CD1c-positive myeloid dendritic cell (primary cell): ENCODE data around the gene TMEM203.
A peak's percentile ranks its signal among the peaks of the same experiment; 100 is the strongest.

ENCODE experiments used
- DNase-seq: peaks from one replicate; pipeline ENCODE4 v3.0.0-alpha.2; 2016; ENCODE audit errors: extremely low spot score

TMEM203 gene

DNA sequence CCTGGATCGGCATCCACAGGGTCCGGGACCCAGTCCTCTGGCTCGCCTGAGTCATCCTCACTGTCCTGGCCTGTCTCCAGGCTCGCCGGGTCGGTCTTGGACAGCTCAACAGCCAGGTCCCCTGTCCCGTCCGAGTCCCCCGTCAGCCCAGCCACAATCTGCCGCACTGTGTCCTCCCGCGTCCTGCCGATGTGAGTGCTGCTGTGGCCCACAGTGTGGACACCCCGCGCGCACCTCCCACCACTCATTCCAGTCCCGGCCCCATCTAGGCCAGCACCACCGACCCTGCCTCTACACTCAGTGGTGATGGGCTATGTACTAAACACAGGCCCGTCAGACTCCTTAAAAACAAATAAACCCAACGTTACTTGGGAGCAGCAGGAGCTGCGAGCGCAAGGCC is 23.8 kb downstream of the TMEM203 start:
- no peak for DNase-seq

DNA sequence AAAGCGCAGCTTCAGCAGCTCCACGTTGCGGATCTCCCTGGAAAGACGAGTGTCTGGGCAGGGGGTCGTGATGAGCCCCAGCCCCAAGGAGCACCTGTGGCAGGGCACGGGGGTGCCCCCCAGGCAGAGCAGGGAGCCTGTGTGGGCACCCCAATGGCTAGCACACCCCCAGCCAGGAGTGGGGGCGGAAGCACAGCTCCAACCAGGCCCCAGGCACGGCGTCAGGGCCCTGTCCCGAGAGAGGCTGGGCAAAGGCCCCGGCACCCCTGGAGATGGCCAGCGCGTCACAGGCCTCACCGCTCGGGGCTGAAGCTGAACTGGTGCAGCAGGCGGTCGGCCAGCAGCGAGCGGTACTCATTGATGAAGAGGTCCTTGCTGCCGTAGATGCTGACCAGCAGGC is 25.0 kb downstream of the TMEM203 start:
- DNase-seq: no peak

DNA sequence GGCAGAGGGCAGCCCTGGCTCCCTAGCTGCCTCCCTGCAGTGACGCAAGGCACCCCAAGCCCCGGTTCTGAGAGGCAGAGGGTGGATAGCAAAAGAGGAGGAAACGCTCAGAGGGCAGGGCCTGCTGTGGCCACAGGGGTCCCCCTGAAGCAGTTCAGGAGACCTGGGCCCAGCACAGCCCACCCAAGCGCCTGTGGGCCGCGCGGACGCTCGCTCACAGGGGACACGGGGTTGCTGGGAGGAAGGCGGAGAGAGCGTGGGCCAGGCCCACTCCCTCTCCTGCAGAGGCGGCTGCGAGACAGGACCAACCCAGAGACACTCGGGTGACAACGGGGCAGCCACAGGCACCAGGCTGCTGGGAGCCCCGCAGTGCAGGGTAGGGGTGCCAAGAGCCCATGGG is 25.7 kb downstream of the TMEM203 start:
- DNase-seq: no peak

DNA sequence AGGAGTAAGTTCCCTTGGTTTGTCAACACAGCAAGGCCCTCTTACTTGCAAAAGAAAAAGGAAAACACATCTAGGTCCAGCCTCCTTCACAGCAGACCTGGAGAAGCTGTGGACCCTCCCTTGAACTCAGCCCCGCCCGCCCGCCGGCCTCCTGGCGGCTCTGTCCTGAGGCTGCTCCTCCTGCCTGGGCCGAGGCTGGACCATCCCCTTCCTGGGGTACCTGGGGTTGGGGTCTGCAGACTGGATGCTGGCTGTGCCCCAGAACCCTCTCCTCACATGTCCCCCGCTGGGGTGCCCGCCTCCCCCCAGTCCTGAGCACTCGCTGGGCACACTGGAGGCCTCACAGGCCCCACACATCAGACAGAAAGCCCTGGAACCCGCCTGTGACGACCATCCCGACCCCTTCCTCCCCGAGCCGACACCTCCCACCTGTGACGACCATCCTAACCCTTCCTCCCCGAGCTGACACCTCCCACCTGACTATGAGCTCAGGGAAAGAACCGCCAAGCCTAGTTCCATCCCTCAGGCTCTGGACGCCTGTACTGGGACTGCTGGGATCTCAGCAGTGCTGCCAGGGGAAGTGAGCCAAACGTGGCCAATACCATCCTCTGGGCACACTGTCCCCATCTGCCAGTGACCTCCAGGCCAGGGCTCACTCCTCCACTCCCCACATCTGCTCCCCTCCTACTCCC is 26.4 kb downstream of the TMEM203 start:
- no peak for DNase-seq

DNA sequence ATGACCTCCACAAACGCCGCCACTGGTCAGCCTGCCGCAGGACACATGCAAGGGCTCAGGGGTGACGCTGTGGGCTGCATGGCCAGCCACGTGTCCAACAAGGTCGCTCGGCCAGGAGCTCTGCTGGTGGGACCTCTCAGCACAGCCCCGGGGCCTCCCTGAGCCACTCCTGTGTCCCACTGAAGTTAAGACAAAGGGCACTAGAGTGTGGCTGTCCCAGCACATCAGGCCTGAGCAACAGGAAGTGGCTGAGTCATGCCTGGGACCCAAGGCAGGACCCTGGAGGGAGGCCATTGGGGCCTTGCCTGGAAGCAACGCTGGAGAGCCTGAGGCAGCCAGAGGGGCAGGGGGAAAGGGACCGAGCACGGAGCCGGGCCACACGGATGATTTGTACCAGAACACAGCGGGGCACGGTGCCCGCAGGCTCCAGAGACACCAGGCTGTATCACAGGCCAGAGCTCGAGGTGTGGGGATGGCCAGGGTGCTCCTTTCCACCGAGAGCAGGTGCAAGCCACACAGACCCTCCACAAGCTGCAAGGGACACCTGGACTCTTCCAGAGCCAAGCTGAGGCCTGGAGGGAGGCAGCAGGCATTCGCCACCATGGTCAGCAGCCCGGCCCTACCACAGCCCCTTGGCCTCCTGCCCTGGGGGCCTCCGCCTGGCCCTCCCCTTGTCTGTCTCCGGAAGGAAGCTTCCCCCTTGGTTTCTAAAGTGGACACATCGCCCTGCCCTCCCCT is 27.1 kb downstream of the TMEM203 start:
- no peak for DNase-seq

DNA sequence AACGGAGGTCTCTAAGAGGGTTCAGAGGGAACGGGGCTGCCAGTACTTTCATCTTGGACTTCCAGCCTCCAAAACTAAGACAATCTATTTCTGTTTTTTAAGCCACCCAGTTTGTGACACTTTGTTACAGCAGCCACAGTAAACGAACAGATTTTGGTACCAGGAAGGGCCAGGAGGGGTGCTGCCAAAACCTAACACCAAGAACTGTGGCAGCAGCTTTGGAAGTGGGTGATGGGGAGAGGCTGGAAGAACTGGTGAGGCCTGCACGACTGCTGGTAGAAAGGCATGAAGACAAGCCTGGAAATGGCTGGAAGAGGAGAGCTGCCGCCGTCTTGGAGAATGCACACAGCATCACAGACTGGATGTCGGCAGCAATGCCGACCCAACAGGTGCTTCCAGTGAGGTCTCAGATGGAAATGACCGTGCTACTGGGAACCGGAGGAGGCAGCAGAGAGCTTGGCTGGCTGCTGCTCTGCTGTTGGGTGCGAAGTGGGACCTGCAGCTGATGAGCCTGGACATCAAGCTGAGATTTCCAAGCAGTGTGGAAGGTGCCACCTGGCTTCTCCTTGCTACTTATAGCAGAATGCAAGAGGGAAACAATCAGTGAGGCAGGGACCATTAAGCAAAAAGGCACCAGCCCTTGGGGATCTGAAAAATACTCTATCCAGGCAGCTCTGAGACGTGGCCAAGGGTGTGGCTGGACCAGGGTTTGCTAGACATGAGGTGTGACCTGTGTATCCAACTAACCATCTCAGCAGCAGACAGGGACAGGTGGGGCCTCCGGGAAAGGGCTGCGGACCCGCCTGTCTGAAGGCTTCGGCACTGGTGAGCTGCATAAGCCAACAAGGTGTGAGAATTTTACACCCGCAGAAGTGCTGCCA is 28.9 kb downstream of the TMEM203 start:
- peak; percentile 15 for DNase-seq

DNA sequence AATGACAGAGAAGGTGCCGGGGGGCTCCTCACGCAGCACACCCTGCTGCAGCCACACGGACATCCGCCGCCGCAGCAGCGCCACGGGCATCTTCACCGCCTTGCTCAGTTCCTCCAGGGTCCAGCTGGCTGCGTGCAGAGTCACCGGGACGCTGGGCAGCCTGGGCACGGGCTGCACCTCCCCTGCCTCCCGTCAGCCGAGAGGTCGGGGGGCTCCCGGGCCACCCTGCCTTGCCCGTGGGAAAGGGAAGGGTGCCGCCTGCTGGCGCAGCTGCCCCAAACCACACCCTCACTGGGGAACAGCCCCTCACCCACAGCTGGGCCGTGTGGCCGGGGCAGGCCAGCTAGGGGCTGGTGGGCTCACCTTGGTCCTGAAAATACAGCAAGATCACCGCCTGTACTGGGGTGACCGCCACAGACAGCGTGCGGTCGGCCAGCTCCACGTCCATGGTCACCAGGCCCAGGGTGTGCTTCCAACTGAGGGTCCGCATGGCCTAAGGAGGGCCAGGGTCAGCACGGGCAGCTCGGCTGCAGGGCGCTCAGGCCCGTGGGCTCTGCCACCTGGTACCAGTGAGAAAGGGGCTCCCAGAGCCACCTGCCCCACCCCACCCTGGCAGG is 30.0 kb downstream of the TMEM203 start:
- no peak for DNase-seq

DNA sequence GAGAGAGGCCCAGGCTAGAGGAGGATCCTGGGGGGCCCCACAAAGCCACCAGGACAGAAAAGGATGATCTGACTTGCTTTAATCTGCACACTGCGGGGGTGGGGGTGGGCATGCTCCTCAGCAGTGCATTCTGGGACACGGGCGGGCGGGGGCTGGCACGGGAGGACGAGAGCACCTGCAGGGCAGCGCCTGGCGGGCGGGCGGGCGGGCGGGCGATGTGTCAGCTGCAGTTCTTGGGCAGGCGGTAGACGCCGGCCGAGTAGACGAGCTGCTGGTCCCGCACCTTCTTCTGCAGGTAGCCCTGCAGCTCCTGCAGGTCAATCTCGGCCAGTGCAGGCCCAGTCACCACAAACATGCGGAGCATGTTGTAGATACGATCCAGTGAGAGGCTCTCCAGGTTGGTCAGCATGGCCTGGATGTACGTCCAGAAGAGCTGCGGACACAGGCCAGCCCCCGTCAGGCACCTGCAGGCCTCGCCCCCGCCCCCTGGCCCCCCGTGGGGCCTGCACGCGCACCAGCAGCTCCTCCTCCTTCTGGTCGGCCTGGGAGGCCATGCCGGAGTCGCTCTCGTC is 30.6 kb downstream of the TMEM203 start:
- no peak for DNase-seq

DNA sequence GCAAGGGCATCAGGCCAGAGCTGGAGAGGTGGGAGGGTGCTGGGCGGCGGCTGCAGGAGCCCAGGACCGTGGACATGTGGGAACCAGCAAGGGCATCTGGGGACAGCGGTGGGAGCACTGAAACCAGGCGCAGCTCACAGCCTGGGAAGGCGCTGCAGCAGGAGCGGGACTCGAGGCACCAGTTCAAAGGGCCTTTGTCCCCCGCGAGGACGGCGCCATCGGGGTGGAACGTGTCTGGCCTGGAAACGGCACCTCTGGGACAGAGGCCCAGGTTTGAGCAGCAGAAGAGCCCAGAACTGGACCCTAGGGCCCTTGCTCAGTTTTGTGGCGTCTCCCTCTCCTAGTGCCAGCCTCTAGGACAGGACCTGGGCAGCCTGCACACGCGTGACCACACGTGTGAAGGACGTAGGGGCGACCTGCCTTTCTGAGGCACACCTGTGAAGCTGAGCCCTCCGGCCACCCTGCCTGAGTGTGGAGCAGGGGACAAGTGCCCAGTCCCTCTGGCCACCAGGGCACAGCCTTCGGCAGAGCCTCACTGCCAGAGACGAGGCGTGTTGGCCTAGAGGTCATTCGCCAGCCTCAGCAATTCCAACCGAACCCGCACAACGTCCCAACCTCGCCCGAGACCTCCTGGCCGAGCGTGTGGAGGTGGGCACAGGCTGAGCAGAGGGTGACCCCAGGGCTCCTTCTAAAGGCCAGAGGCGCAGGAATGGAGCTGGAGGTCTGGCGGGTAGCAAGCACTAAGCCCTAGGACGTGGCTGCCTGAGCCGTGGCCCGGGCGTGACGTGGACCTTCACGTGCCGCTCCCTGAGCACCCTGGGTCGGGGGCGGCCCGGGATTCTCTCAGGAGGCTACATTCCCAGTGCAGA is 31.4 kb downstream of the TMEM203 start:
- no peak for DNase-seq

DNA sequence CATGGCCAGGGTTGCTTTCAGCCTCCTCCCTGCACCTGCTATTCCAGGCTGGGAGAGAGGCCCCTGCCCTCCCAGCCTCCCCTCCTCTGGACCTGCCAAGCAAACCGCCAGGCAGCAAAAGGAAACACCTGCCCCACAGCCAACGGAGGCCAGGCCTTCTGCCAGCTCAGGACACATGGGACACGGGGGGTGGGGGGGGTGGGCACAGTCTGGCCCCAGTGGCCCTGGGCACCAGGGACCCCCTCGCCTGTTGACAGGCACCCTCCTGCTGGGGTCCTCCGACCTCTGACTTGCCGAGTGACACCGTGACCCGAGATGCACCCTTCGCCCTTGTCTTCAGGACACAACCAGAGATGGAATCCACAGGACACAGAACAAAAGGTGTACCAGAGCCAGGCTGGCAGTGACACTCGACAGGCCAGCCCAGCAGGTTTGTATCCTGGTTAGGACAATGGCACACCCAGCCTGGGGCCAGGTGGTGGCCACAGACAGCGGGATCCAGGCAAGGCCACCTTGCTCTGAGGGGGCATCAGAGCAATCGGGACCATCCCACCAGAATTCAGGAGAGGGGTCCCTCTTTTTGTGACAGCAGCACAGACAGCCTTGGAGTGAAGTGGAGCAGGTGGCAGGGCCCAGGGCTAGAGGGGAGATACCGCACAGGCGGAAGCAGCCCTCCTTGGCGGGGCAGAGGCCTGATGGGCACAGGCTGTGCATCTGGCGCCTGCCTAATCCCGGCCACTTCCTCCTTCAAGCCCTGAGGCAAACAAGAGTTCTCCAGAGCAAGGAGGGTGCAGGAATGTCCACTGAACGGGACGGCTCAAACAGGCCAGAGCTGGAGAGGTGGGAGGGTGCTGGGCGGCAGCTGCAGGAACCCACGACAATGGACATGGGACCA is 32.3 kb downstream of the TMEM203 start:
- DNase-seq: no peak

DNA sequence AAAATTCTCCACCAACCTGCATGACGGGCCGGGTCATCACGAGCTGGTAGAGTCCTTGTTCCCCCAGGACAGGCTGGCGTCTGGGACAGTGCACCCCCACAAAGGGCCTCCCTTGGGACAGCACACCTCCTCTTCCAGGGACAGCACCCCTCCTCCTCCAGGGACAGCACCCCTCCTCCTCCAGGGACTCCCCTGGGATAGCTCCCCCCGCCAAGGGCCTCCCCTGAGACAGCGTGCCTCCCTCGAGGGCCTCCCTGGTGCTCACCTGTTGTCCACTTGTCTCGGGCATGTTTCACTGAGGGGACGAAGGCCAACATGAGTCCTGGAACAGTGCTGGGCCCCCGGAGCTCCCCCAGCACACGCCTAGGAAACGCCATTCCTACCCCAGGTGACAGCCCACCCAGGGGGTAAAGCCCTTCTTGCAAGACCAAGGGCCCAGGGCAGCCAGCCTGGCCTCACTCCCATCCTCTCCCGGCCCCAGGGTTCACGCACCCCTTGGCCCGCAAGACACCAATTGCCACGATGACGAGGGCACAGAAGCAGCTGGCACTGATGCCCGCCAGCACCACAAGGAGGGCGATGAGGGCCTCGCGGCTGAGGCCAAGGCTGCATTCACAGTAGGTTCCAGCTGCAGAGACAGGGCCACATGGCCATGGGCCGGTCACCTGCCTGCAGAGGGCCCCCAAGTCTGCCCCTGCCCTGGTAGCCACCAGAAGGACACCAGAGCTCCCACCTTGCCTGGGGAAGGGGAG is 34.1 kb downstream of the TMEM203 start:
- DNase-seq: no peak

DNA sequence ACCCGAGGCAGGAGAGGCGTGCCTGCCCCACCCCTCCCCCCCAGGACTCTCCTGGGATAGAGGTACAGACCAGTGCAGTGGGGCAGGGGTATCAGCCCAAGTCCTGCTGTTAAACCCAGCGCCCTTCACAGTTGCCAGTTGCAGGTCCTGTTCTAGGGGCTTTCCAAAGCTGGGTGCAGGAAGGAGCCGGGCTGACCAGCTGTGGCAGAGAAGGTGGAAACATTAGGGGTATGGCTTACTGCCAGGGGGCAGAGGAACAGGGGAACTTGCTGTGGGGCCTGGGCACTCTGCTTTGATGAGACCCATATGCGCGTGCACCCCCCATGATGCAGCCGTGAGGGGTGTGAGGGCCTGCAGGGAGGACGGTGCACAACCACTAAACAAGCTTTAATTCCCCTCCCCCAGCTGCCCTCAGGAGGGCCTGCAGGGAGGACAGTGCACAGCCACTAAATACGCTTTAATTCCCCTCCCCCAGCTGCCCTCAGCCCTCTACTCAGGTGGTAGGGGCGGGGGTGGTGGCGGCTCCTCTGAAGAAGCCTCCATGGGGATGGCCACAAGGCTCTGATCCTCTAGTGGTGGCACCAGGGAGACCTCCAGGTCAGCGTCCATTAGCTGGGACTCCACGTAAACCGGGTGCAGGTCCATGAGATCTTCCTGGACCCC is 34.8 kb downstream of the TMEM203 start:
- DNase-seq: no peak

DNA sequence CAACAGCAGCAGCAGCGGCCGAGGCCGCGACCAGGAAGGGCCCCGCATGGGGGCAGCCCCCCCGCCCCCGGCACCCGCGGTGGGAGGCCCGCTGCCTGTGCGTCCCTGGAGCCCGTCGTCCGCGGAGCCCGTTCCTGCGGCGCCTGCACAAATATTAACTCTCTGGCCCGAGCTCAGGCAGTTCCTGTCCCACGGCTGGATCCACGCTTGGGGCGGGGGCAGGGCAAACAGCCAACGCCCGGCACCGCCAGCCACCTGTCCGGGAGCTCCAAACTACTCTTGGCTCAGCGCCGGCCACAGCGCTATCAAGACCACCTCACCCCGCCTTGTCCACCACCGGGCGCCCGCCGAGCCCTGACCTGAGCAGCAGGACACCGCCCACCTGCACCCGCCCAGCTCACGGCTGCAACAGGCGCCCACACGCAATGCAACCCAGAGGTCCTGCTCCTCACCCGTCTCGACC is 35.5 kb downstream of the TMEM203 start, which contains the start of gene LRRC26:
Gene LRRC26, minus strand, starts transcription at position 156 of the 463 bp plus-strand sequence. Its CDS starts 108 bp downstream, at position 48.
- no peak for DNase-seq

DNA sequence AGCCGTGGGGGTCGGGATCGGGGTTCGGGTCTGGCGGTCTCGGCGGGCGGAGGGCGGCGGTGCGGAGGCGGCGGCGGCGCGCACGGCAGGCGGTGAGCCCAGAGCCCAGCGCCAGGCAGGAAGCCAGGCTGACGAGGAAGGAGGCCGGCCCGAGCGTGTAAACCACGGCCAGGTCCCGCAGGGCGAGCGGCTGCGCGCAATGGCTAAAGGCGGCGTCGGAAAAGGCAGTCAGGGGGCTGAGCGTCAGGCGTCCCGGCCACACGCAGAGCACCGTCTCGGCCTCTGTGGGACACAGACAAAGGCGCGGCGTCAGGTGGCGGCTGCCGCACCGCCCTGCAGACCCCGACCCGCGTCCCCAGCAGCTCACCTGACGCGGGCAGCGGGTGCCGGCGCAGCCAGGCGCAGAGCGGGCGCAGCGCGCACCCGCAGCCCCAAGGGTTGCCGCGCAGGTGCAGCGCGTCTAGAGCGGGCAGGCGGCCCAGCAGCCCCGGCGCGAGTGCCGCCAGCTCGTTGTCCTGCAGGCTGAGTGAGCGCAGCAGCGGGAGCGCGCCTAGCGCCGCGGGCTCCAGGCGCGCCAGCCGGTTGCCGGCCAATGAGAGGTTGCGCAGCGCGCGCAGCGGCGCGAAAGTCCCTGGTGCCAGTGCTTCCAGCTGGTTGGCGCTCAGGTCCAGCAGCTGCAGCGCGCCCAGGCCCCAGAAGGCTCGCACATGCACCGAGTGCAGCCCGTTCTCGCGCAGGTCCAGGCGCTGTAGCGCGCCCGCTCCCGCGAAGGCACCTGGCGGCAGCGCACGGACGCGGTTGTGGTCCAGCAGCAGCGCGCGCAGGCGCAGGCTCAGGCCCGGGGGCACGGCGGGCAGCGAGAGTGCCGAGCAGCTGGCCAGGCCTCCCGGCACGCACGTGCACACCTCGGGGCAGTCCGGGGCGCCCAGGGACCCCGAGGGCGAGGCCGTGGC is 36.3 kb downstream of the TMEM203 start:
- DNase-seq: no peak

DNA sequence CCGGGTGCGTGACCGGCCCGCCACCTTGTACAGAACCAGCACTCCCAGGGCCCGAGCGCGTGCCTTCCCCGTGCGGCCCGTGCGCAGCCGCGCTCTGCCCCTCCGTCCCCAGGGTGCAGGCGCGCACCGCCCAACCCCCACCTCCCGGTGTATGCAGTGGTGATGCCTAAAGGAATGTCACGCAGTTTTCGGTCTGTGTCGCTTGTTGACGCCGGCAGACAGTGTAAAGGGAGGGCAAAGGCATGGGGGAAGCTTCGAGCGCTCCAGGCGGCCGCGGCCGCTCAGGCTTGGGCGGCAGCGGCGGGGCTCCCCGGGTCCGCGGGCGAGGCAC is 36.9 kb downstream of the TMEM203 start:
- no peak for DNase-seq

DNA sequence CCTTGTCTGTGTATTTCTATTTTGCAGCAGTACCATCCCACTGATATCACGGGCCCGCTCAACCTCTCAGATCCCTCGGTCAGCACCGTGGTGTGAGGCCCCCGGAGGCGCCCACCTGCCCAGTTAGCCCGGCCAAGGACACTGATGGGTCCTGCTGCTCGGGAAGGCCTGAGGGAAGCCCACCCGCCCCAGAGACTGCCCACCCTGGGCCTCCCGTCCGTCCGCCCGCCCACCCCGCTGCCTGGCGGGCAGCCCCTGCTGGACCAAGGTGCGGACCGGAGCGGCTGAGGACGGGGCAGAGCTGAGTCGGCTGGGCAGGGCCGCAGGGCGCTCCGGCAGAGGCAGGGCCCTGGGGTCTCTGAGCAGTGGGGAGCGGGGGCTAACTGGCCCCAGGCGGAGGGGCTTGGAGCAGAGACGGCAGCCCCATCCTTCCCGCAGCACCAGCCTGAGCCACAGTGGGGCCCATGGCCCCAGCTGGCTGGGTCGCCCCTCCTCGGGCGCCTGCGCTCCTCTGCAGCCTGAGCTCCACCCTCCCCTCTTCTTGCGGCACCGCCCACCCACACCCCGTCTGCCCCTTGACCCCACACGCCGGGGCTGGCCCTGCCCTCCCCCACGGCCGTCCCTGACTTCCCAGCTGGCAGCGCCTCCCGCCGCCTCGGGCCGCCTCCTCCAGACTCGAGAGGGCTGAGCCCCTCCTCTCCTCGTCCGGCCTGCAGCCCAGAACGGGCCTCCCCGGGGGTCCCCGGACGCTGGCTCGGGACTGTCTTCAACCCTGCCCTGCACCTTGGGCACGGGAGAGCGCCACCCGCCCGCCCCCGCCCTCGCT is 37.5 kb downstream of the TMEM203 start:
- DNase-seq: no peak
